Astrocyte of the cerebellum (primary cell): Measurements from ENCODE around the gene FAM53B.

ENCODE experiments used
- DNase-seq: peaks from one replicate; pipeline ENCODE4 v3.0.0-alpha.2; 2011; ENCODE audit warnings: low read depth
- H3K4me3 ChIP-seq: 2 replicates; pipeline ENCODE4 v1.5.1; 2011; ENCODE audit warnings: mild to moderate bottlenecking, low read depth, low read length, moderate library complexity
- in situ Hi-C: cut with HindIII; loops from 2 replicates; pipeline ENCODE4 v1.10.0; 2017; ENCODE audit warnings: low sequenced_read_pairs
- TF ChIP-seq, protein P1 (sequence below): IDR thresholded peaks from 2 replicates; pipeline ENCODE4 v1.5.1; 2012; ENCODE audit warnings: low read length, low read depth, moderate library complexity, mild to moderate bottlenecking; ENCODE audit errors: missing control alignments

The FAM53B gene

GRCh38 chr10:124602646-124603365 lies 141.4 kb downstream of the FAM53B start:
- no peak overlapping the region for H3K4me3 ChIP-seq
- DNase-seq = no peak
- TF ChIP-seq, protein P1, sequence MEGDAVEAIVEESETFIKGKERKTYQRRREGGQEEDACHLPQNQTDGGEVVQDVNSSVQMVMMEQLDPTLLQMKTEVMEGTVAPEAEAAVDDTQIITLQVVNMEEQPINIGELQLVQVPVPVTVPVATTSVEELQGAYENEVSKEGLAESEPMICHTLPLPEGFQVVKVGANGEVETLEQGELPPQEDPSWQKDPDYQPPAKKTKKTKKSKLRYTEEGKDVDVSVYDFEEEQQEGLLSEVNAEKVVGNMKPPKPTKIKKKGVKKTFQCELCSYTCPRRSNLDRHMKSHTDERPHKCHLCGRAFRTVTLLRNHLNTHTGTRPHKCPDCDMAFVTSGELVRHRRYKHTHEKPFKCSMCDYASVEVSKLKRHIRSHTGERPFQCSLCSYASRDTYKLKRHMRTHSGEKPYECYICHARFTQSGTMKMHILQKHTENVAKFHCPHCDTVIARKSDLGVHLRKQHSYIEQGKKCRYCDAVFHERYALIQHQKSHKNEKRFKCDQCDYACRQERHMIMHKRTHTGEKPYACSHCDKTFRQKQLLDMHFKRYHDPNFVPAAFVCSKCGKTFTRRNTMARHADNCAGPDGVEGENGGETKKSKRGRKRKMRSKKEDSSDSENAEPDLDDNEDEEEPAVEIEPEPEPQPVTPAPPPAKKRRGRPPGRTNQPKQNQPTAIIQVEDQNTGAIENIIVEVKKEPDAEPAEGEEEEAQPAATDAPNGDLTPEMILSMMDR = no peak
- in situ Hi-C loops = no loop called here

DNA sequence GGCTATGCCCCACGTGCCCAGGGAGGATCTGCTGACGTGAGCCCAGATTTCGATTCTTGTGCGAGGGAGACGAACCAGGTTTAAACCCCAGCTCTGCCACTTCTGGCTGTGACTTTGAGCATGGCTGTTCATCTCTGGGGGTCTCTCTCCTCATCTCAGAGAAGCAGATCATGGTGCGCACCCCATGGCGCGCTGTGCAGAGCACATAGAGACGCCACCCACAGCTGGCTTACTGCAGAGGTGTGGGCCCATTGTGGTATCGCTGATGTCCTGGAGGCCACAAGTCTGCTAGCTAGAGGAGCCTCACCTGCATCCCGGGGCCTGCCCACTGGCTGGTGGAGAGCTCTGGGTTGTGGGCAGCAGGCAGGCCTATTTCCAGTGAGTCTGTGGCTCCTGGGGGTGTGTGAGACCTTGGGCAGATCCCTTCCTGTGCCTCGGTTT lies 142.0 kb downstream of the FAM53B start:
- DNase-seq = no peak
- in situ Hi-C loops = no loop called here
- TF ChIP-seq, protein P1 = no peak
- no peak overlapping the region for H3K4me3 ChIP-seq

- no peak overlapping the region for H3K4me3 ChIP-seq
- TF ChIP-seq, protein P1 = no peak
- no peak for DNase-seq
- in situ Hi-C loops = no loop called here
Measured at GRCh38 chr10:124601431-124602120, 142.6 kb downstream of the FAM53B start.

DNA sequence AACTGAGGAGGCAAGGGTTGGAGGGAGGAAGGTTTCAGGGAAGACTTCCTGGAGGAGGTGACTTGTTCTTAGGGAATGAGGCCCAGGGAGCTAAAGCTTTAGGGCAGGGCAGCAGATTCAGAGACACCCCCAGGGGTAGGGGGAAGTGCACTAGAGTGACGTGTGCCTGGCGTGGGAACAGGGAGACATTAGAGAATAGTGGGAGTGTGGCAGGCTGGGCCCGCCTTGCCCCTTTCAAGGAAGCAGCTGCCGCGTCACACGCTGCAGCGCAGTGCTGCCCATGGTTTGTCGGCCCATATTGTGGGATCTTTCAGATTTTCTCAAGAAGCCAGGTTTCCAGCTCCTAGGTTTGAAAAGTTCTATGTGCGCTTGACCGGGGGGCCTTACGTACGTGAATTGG lies 143.2 kb downstream of the FAM53B start:
- H3K4me3 ChIP-seq = no peak overlapping the region
- in situ Hi-C loops = no loop called here
- no peak for DNase-seq
- TF ChIP-seq, protein P1 = no peak

GRCh38 chr10:124600051-124600880 lies 143.9 kb downstream of the FAM53B start:
- TF ChIP-seq, protein P1 = no peak
- DNase-seq = no peak
- in situ Hi-C loops = no loop called here
- no peak overlapping the region for H3K4me3 ChIP-seq

GRCh38 chr10:124599588-124600050 lies 144.6 kb downstream of the FAM53B start:
- in situ Hi-C loops = no loop called here
- no peak overlapping the region for H3K4me3 ChIP-seq
- TF ChIP-seq, protein P1 = no peak
- DNase-seq = no peak
